Endothelial cell of umbilical vein (primary cell): ENCODE measurements around the gene ZNF516. TPM values are rescaled to one million over a fixed set of nuclear protein-coding genes. Genes with fewer than 3 reads are reported as not detected.

Source experiments
- BruUV-seq: library from RNA; stranded (reverse); fragments of 400-500 nt; replicated peaks from 2 replicates; lab custom pipeline; 2021; lab: Mats Ljungman, UMichigan
- CTCF ChIA-PET: fragments of 300-600, 350-600 bp; sonication (Branson Sonifier 250); formaldehyde crosslinking; loops from one replicate; lab custom pipeline; 2021; ENCODE audit warnings: antibody characterized with exemption, inconsistent platforms; lab: Charles Lee
- POLR2A ChIA-PET: fragments of 300-600, 350-600 bp; sonication (Branson Sonifier 250); formaldehyde crosslinking; loops from one replicate; lab custom pipeline; 2021; ENCODE audit warnings: antibody characterized with exemption, inconsistent platforms; lab: Charles Lee
- DNase-seq: peaks from one replicate; pipeline ENCODE4 v3.0.0-alpha.2; 2011; ENCODE audit warnings: low read depth, low spot score
- FAIRE-seq: peaks from 2 replicates; lab custom pipeline; 2011; peaks lifted over from hg19 to GRCh38; lab: Jason Lieb, UNC
- H2AFZ ChIP-seq: 2 replicates; pipeline ENCODE4 v1.6.0; 2012; ENCODE audit warnings: low read depth, low read length, control low read depth, inconsistent platforms
- H3K27ac ChIP-seq: 2 replicates; pipeline ENCODE4 v1.5.1; 2011; ENCODE audit warnings: low read depth, mild to moderate bottlenecking, control low read depth, low read length, moderate library complexity; ENCODE audit not compliant: insufficient read depth
- H3K27me3 ChIP-seq, 2 experiments: 2 replicates each; pipeline versions ENCODE4 v1.6.0 to v1.6.1; 2011; ENCODE audit warnings: low read length in 2 of 2, mixed read lengths in 1 of 2; ENCODE audit not compliant: control insufficient read depth in 2 of 2, insufficient read depth in 2 of 2
- H3K36me3 ChIP-seq, 2 experiments: 2 replicates in 1 of 2; 3 replicates in 1 of 2; pipeline ENCODE4 v1.5.1; 2011; ENCODE audit warnings: low read length in 2 of 2, mild to moderate bottlenecking in 1 of 2, moderate library complexity in 1 of 2; ENCODE audit not compliant: control insufficient read depth in 2 of 2, insufficient read depth in 2 of 2; ENCODE audit errors: extremely low read depth in 1 of 2
- H3K4me1 ChIP-seq: 3 replicates; pipeline ENCODE4 v1.5.1; 2011; ENCODE audit warnings: mild to moderate bottlenecking, low read length; ENCODE audit not compliant: control insufficient read depth, insufficient read depth; ENCODE audit errors: extremely low read depth
- H3K4me2 ChIP-seq: 2 replicates; pipeline ENCODE4 v1.6.1; 2011; ENCODE audit warnings: low read length, control low read depth, mixed read lengths; ENCODE audit not compliant: insufficient read depth
- H3K4me3 ChIP-seq, 3 experiments: fragments of 200-600 bp in 1 of 3; sonication (generic), shearing (Covaris generic) in 1 of 3; replicated peaks in 1 of 3; 2 replicates each; pipeline ENCODE4 v1.5.1; 2011 to 2016; ENCODE audit warnings: control low read depth in 3 of 3, low read length in 3 of 3, mild to moderate bottlenecking in 2 of 3, inconsistent platforms in 1 of 3, low read depth in 1 of 3, moderate library complexity in 1 of 3; ENCODE audit not compliant: insufficient read depth in 1 of 3
- H3K79me2 ChIP-seq: 2 replicates; pipeline ENCODE4 v1.6.0; 2012; ENCODE audit warnings: low read length, inconsistent platforms; ENCODE audit not compliant: control insufficient read depth, insufficient read depth
- H3K9ac ChIP-seq: replicated peaks from 2 replicates; pipeline ENCODE3; 2011; ENCODE audit warnings: low read length, control low read depth; ENCODE audit not compliant: insufficient read depth; ENCODE audit errors: extremely low read depth
- H3K9me1 ChIP-seq: replicated peaks from 3 replicates; pipeline ENCODE4 v1.6.0; 2011; ENCODE audit warnings: mild to moderate bottlenecking, low read length; ENCODE audit not compliant: control insufficient read depth, insufficient read depth; ENCODE audit errors: extremely low read depth
- H3K9me3 ChIP-seq: replicated peaks from 2 replicates; pipeline ENCODE4 v1.5.1; 2012; ENCODE audit warnings: low read length, inconsistent platforms; ENCODE audit not compliant: control insufficient read depth, insufficient read depth
- H4K20me1 ChIP-seq: replicated peaks from 2 replicates; pipeline ENCODE3; 2011; ENCODE audit warnings: mild to moderate bottlenecking, low read length; ENCODE audit not compliant: control insufficient read depth, insufficient read depth; ENCODE audit errors: extremely low read depth
- CTCF ChIP-seq, 2 donors: IDR thresholded peaks; 1 replicate in 1 of 2; 2 replicates in 1 of 2; pipeline ENCODE4 v1.5.1; 2011; ENCODE audit warnings: low read length in 2 of 2, mild to moderate bottlenecking in 2 of 2, moderate library complexity in 2 of 2, control low read depth in 1 of 2, inconsistent platforms in 1 of 2, low read depth in 1 of 2; ENCODE audit not compliant: insufficient read depth in 1 of 2; ENCODE audit errors: extremely low read depth in 1 of 2
- GATA2 ChIP-seq: IDR thresholded peaks from 2 replicates; pipeline ENCODE4 v1.7.0; 2011; ENCODE audit warnings: low read depth, mild to moderate bottlenecking, moderate library complexity, mixed read lengths, low read length; ENCODE audit not compliant: insufficient read length, insufficient read depth
- MYC ChIP-seq: IDR thresholded peaks from one replicate; pipeline ENCODE4 v1.6.1; 2011; ENCODE audit warnings: mild to moderate bottlenecking, low read depth, low read length
- POLR2AphosphoS5 ChIP-seq: IDR thresholded peaks from 2 replicates; pipeline ENCODE4 v1.6.1; 2012; ENCODE audit warnings: low read depth, mild to moderate bottlenecking, control low read depth, low read length, moderate library complexity; ENCODE audit not compliant: insufficient read depth
- dilution Hi-C: fragments of 300-500 bp; cut with MboI; formaldehyde crosslinking; loops from one replicate; pipeline ENCODE4 v1.15.0; 2019; ENCODE audit warnings: low sequenced_read_pairs; ENCODE audit not compliant: extremely low pct_ligation_motif_present
- intact Hi-C: fragments of 100-400 bp; cut with micrococcal nuclease; formaldehyde crosslinking; loops from one replicate; pipeline ENCODE4 v1.10.0; 2022
- polyA plus RNA-seq, 4 experiments: library from polyadenylated mRNA; depleted of rRNA in 3 of 4; stranded (reverse) in 3 of 4; unstranded in 1 of 4; fragments of >200 nt; gene quantifications; 2 replicates each; pipeline versions ENCODE4 v1.2.1 to v1.2.3, GENCODE V29; 2011 to 2012; ENCODE audit warnings: missing spikeins in 1 of 4
- total RNA-seq: library from RNA; stranded (reverse); gene quantifications from 2 replicates; pipeline ENCODE4 v1.2.3, GENCODE V29; 2021

Gene ZNF516
- total and polyA plus RNA-seq, 2 donors (not counting 3 experiments of a cell fraction or from before 2014, with no cell fraction given), result 3.6 to 19.1 TPM

- FAIRE-seq (peak; percentile 95), DNase-seq (peak; percentile 66)
- no peaks in the 10 kb centered on the region for H3K4me1 ChIP-seq
- H3K36me3 ChIP-seq, result no peaks in the 10 kb centered on the region
- H3K27me3 ChIP-seq, result no peaks in the 10 kb centered on the region
- H3K27ac ChIP-seq, result no peak overlapping the region
- no peaks in the 10 kb centered on the region for H3K9me3 ChIP-seq
- H3K4me2 ChIP-seq, result no peak overlapping the region
- no peak overlapping the region for H2AFZ ChIP-seq
- POLR2A ChIA-PET, result no interaction called here
- BruUV-seq, result no TSS peak
- dilution Hi-C loops, result no loop called here
- CTCF ChIA-PET, result interaction anchor here (0.6 to 6.8 kb wide), 26 partner anchors 9 to 332 kb away, joined by 3 to 169 read pairs (median 4); no protein-coding TSS in a partner anchor
- H4K20me1 ChIP-seq, result no peaks in the 10 kb centered on the region
- TF ChIP-seq MYC, result no peak
- TF ChIP-seq GATA2, result no peak
- TF ChIP-seq CTCF (IDR thresholded peaks at IDR 0.05; ENCODE audit: extremely low read depth in 1 of 2, insufficient read depth in 1 of 2, low read depth in 1 of 2, low read length in 2 of 2), result peak; percentile 87 to 97
- no peak for TF ChIP-seq POLR2AphosphoS5
- no peak overlapping the region for H3K9ac ChIP-seq
- intact Hi-C loops, result loop anchor here (1.0 kb wide), 3 partner anchors 221 to 310 kb away; no protein-coding TSS in a partner anchor
- no peaks in the 10 kb centered on the region for H3K9me1 ChIP-seq
- H3K79me2 ChIP-seq, result no peaks in the 10 kb centered on the region
- H3K4me3 ChIP-seq, result no peak overlapping the region
Measured at GRCh38 chr18:76398896-76399612, 96.0 kb downstream of the ZNF516 start.
